ENCODE data around the gene CUTC. TPM values are rescaled to one million over a fixed set of nuclear protein-coding genes. Genes with fewer than 3 reads are reported as not detected.

Gene CUTC
- total RNA-seq, 1 experiment from 2014 or later: 53.6 TPM

DNA sequence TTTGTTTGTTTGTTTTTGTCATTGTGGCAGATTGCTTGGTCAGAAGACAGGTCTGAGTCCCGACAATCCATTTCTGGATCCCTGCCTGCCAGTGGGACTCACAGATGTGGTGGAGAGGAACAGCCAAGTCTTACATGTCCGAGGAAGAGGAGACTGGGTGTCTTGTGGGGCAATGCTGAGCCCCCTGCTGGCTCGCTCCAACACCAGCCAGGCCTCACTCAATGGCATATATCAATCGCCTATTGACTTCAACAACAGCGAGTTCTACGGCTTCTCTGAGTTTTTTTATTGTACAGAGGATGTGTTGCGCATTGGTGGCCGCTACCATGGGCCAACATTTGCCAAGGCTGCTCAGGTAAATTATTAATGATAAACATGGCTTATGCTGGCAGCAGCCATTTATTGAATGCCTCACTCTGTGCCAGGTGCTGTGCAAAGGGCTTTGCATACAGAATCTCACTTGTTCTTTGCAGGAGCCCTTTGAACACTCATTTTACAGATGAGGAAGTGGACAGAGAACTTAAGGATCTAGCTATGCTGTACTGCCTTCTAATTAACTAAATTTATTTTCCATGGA is 33.4 kb upstream of the CUTC start:
- no peaks in the 10 kb centered on the region for H4K20me1 ChIP-seq (ENCODE audit: insufficient read depth)

GRCh38 chr10:99700649-99701048 is 31.4 kb upstream of the CUTC start:
- CTCF ChIA-PET: no interaction called here
- no peak for TF ChIP-seq YY1 (IDR thresholded peaks at IDR 0.05; ENCODE audit: extremely low read depth, insufficient replicate concordance, low read depth, low read length)
- TF ChIP-seq POLR2A (IDR thresholded peaks at IDR 0.05; ENCODE audit: borderline replicate concordance, extremely low read depth, insufficient read depth, insufficient read length): no peak
- TF ChIP-seq SP1 (IDR thresholded peaks at IDR 0.05; ENCODE audit: low read depth): no peak
- no peak for TF ChIP-seq EZH2 (IDR thresholded peaks at IDR 0.05)
- TF ChIP-seq CBX3 (IDR thresholded peaks at IDR 0.05; ENCODE audit: low read depth): no peak
- no peak for TF ChIP-seq FOSL1 (IDR thresholded peaks at IDR 0.05; ENCODE audit: low read depth)
- TF ChIP-seq EGR1 (IDR thresholded peaks at IDR 0.05; ENCODE audit: low read depth): no peak
- TF ChIP-seq ZFX (IDR thresholded peaks at IDR 0.05): no peak
- TF ChIP-seq EZH2phosphoT487 (IDR thresholded peaks at IDR 0.05; ENCODE audit: borderline replicate concordance): no peak
- no peak for TF ChIP-seq RAD21 (IDR thresholded peaks at IDR 0.05; ENCODE audit: low read depth)
- no peak for TF ChIP-seq SIN3A (IDR thresholded peaks at IDR 0.05; ENCODE audit: low read depth)
- no peak for TF ChIP-seq CTCF (IDR thresholded peaks at IDR 0.05 in 2 of 3, conservative IDR thresholded peaks at IDR 0.05 in 1 of 3; ENCODE audit: borderline replicate concordance in 1 of 3, insufficient read depth in 1 of 3, low read depth in 2 of 3, low read length in 2 of 3)
- no peak for TF ChIP-seq MAX (IDR thresholded peaks at IDR 0.05)

More for the DNA sequence above, 33.4 kb upstream of the CUTC start:
- peaks cover 44 to 45% of the 10 kb centered on the region in 2 experiments for H3K36me3 ChIP-seq (ENCODE audit: control insufficient read depth in 1 of 2, insufficient read depth in 2 of 2, low read length in 2 of 2)
- no peak overlapping the region for H2AFZ ChIP-seq (ENCODE audit: low read depth, low read length, poor library complexity, severe bottlenecking)
- no peak overlapping the region for H3K9ac ChIP-seq (ENCODE audit: low read length)
- no peaks in the 10 kb centered on the region for H3K4me1 ChIP-seq (ENCODE audit: control insufficient read depth in 1 of 2, insufficient read depth in 2 of 2, low read length in 2 of 2)
- CTCF ChIA-PET: no interaction called here
- TF ChIP-seq CTCF (IDR thresholded peaks at IDR 0.05 in 2 of 3, conservative IDR thresholded peaks at IDR 0.05 in 1 of 3; ENCODE audit: borderline replicate concordance in 1 of 3, insufficient read depth in 1 of 3, low read depth in 2 of 3, low read length in 2 of 3) (peak; percentile 20 to 38 (median 37); a peak in 4 of 6 replicates), RAD21 (IDR thresholded peaks at IDR 0.05; ENCODE audit: low read depth) (peak; percentile 32), SRF (IDR thresholded peaks at IDR 0.05; ENCODE audit: low read depth) (no peak)
- ATAC-seq (peak; percentile 69; the same call in 1 of the 2 replicates), DNase-seq (ENCODE audit: low read depth, low spot score) (no peak)
- RAD21 ChIA-PET (ENCODE audit: low non-redundant PET in 1 of 2, low total read pairs in 2 of 2, uncharacterized antibody in 2 of 2, unreplicated experiment in 2 of 2): no interaction called here
- H3K4me3 ChIP-seq (replicated peaks in 1 of 2; ENCODE audit: low read depth in 1 of 2, low read length in 2 of 2): no peak overlapping the region
- intact Hi-C loops (cut with micrococcal nuclease): no loop called here
- no peak overlapping the region for H3K4me2 ChIP-seq (ENCODE audit: low read length)
- no peaks in the 10 kb centered on the region for H3K27me3 ChIP-seq (ENCODE audit: insufficient read depth, low read length)
- H3K79me2 ChIP-seq (ENCODE audit: insufficient read depth, low read length): no peaks in the 10 kb centered on the region
- POLR2A ChIA-PET: interaction anchor here (0.6 kb wide), 1 partner anchor 95 kb away, joined by 3 read pairs; no protein-coding TSS in a partner anchor
- no peaks in the 10 kb centered on the region for H3K9me3 ChIP-seq (ENCODE audit: control insufficient read depth in 1 of 2, insufficient read depth in 1 of 2, low read depth in 1 of 2, low read length in 2 of 2)
- no peaks in the 10 kb centered on the region for H3K9me2 ChIP-seq (ENCODE audit: insufficient read depth)
- H3K27ac ChIP-seq (ENCODE audit: low read depth, low read length): no peak overlapping the region
- no TSS peak for BruUV-seq (replicated peaks)

More at GRCh38 chr10:99700649-99701048, 31.4 kb upstream of the CUTC start:
- H3K79me2 ChIP-seq (ENCODE audit: insufficient read depth, low read length): no peaks in the 10 kb centered on the region
- no peaks in the 10 kb centered on the region for H3K27me3 ChIP-seq (ENCODE audit: insufficient read depth, low read length)
- H3K4me1 ChIP-seq (ENCODE audit: control insufficient read depth in 1 of 2, insufficient read depth in 2 of 2, low read length in 2 of 2): no peaks in the 10 kb centered on the region
- H2AFZ ChIP-seq (ENCODE audit: low read depth, low read length, poor library complexity, severe bottlenecking): no peak overlapping the region
- BruUV-seq (replicated peaks): no TSS peak
- no peaks in the 10 kb centered on the region for H4K20me1 ChIP-seq (ENCODE audit: insufficient read depth)
- no peak for DNase-seq (ENCODE audit: low read depth, low spot score)
- no peak for ATAC-seq
- intact Hi-C loops (cut with micrococcal nuclease): no loop called here
- ChIA-PET RAD21 (ENCODE audit: low non-redundant PET in 1 of 2, low total read pairs in 2 of 2, uncharacterized antibody in 2 of 2, unreplicated experiment in 2 of 2) (no interaction called here), POLR2A (no interaction called here)
- H3K9ac ChIP-seq (ENCODE audit: low read length): no peak overlapping the region
- H3K9me2 ChIP-seq (ENCODE audit: insufficient read depth): no peaks in the 10 kb centered on the region
- no peak overlapping the region for H3K4me3 ChIP-seq (replicated peaks in 1 of 2; ENCODE audit: low read depth in 1 of 2, low read length in 2 of 2)
- no peaks in the 10 kb centered on the region for H3K9me3 ChIP-seq (ENCODE audit: control insufficient read depth in 1 of 2, insufficient read depth in 1 of 2, low read depth in 1 of 2, low read length in 2 of 2)
- no peak overlapping the region for H3K27ac ChIP-seq (ENCODE audit: low read depth, low read length)
- no peak overlapping the region for H3K4me2 ChIP-seq (ENCODE audit: low read length)
- H3K36me3 ChIP-seq (ENCODE audit: control insufficient read depth in 1 of 2, insufficient read depth in 2 of 2, low read length in 2 of 2): peaks cover 43% of the 10 kb centered on the region in 2 experiments

All from HCT116 (cell line).